K562 (cell line): Measurements from ENCODE around the gene RPLP2. TPM values are rescaled to one million over a fixed set of nuclear protein-coding genes. Genes with fewer than 3 reads are reported as not detected.

Experiments
- BMI1 ChIP-seq: fragments of 150-350 bp; IDR thresholded peaks from 2 replicates; pipeline ENCODE4 v1.6.1; 2014; ENCODE audit warnings: low read length
- E2F8 ChIP-seq: fragments of 450-650 bp; IDR thresholded peaks from 2 replicates; pipeline ENCODE4 v1.7.1; 2018; ENCODE audit warnings: mild to moderate bottlenecking, low read depth; ENCODE audit not compliant: partially characterized antibody
- HNRNPUL1 ChIP-seq: fragments of 200-400 bp; formaldehyde crosslinking; IDR thresholded peaks from 2 replicates; pipeline ENCODE4 v1.6.1; 2017; ENCODE audit warnings: low read length
- MEF2D ChIP-seq: conservative IDR thresholded peaks from 2 replicates; pipeline ENCODE4 v1.6.1; 2016; ENCODE audit warnings: low read depth, missing genetic modification characterization, missing compliant biosample characterization
- NFXL1 ChIP-seq: fragments of 450-650 bp; formaldehyde crosslinking; IDR thresholded peaks from 2 replicates; pipeline ENCODE4 v1.4.0; 2021; ENCODE audit warnings: mild to moderate bottlenecking
- PHB2 ChIP-seq: fragments of 450-650 bp; IDR thresholded peaks from 2 replicates; pipeline ENCODE4 v1.6.1; 2017; ENCODE audit warnings: low read depth
- POLR2AphosphoS2 ChIP-seq: IDR thresholded peaks from 2 replicates; pipeline ENCODE4 v1.6.1; 2012; ENCODE audit warnings: low read length, improper control_type of control experiment
- SIN3A ChIP-seq, 2 experiments: fragments of 150-350 bp in 1 of 2; IDR thresholded peaks; 2 replicates each; pipeline ENCODE4 v1.6.1; 2011 to 2016; ENCODE audit warnings: borderline replicate concordance in 2 of 2, low read depth in 2 of 2, low read length in 2 of 2, mild to moderate bottlenecking in 2 of 2, moderate library complexity in 2 of 2; ENCODE audit not compliant: control insufficient read depth in 1 of 2
- SIX5 ChIP-seq, 2 experiments: IDR thresholded peaks; 2 replicates each; pipeline ENCODE4 v1.6.1; 2011; ENCODE audit warnings: low read length in 2 of 2, borderline replicate concordance in 1 of 2, low read depth in 1 of 2, mild to moderate bottlenecking in 1 of 2, moderate library complexity in 1 of 2; ENCODE audit not compliant: insufficient read depth in 1 of 2
- SP1 ChIP-seq: sonication (generic); formaldehyde crosslinking; IDR thresholded peaks from 2 replicates; pipeline ENCODE4 v1.8.1; 2022; ENCODE audit warnings: mild to moderate bottlenecking, missing genetic modification reagents
- ZNF124 ChIP-seq: sonication (generic); formaldehyde crosslinking; IDR thresholded peaks from 2 replicates; pipeline ENCODE4 v1.8.1; 2022; ENCODE audit warnings: missing genetic modification reagents
- ZNF512 ChIP-seq: IDR thresholded peaks from 2 replicates; pipeline ENCODE4 v1.6.1; 2016; ENCODE audit warnings: missing genetic modification characterization, missing compliant biosample characterization
- polyA plus RNA-seq, 8 experiments: library from polyadenylated mRNA; depleted of rRNA in 4 of 8; stranded (reverse) in 5 of 8; unstranded in 3 of 8; fragments of >200 nt; fragmentation: Nextera tagmentation in 2 of 8; fragmentation: Illumina TruSeq in 1 of 8; extraction: Ambion mirVana in 2 of 8; extraction: Trizol in 1 of 8; gene quantifications; 2 replicates each; pipeline versions ENCODE4 v1.2.1 to v1.2.3, GENCODE V29; 2011 to 2014; ENCODE audit warnings: inconsistent platforms in 1 of 8, missing spikeins in 1 of 8
- total RNA-seq, 7 experiments: library from RNA; depleted of rRNA in 6 of 7; stranded (reverse); fragments of >200 nt in 6 of 7; fragmentation: Illumina TruSeq in 2 of 7; extraction: Trizol in 2 of 7; gene quantifications; 2 replicates each; pipeline versions ENCODE4 v1.2.1 to v1.2.3, GENCODE V29; 2011 to 2021; ENCODE audit warnings: low replicate concordance in 1 of 7
- TF ChIP-seq, protein P1 (sequence below): IDR thresholded peaks from 3 replicates; pipeline ENCODE4 v1.6.1; 2011; ENCODE audit warnings: borderline replicate concordance, mild to moderate bottlenecking, moderate library complexity; ENCODE audit not compliant: insufficient read length; ENCODE audit errors: extremely low read depth
- TF ChIP-seq, protein P2 (sequence below): fragments of 450-650 bp; IDR thresholded peaks from 2 replicates; pipeline ENCODE4 v1.6.1; 2016; ENCODE audit warnings: borderline replicate concordance

RPLP2 gene
- total and polyA plus RNA-seq, 9 of the 15 experiments (the other 6 are each of a cell fraction or from before 2014, with no cell fraction given) = 528 to 3,807 (median 1,633) TPM

- TF ChIP-seq, protein P1, sequence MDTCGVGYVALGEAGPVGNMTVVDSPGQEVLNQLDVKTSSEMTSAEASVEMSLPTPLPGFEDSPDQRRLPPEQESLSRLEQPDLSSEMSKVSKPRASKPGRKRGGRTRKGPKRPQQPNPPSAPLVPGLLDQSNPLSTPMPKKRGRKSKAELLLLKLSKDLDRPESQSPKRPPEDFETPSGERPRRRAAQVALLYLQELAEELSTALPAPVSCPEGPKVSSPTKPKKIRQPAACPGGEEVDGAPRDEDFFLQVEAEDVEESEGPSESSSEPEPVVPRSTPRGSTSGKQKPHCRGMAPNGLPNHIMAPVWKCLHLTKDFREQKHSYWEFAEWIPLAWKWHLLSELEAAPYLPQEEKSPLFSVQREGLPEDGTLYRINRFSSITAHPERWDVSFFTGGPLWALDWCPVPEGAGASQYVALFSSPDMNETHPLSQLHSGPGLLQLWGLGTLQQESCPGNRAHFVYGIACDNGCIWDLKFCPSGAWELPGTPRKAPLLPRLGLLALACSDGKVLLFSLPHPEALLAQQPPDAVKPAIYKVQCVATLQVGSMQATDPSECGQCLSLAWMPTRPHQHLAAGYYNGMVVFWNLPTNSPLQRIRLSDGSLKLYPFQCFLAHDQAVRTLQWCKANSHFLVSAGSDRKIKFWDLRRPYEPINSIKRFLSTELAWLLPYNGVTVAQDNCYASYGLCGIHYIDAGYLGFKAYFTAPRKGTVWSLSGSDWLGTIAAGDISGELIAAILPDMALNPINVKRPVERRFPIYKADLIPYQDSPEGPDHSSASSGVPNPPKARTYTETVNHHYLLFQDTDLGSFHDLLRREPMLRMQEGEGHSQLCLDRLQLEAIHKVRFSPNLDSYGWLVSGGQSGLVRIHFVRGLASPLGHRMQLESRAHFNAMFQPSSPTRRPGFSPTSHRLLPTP = no peak
- TF ChIP-seq NFXL1 (CRISPR knock-in tag) = no peak
- TF ChIP-seq, protein P2, sequence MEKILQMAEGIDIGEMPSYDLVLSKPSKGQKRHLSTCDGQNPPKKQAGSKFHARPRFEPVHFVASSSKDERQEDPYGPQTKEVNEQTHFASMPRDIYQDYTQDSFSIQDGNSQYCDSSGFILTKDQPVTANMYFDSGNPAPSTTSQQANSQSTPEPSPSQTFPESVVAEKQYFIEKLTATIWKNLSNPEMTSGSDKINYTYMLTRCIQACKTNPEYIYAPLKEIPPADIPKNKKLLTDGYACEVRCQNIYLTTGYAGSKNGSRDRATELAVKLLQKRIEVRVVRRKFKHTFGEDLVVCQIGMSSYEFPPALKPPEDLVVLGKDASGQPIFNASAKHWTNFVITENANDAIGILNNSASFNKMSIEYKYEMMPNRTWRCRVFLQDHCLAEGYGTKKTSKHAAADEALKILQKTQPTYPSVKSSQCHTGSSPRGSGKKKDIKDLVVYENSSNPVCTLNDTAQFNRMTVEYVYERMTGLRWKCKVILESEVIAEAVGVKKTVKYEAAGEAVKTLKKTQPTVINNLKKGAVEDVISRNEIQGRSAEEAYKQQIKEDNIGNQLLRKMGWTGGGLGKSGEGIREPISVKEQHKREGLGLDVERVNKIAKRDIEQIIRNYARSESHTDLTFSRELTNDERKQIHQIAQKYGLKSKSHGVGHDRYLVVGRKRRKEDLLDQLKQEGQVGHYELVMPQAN = no peak
- no peak for TF ChIP-seq SIX5 (IDR thresholded peaks at IDR 0.05; ENCODE audit: borderline replicate concordance in 1 of 2, insufficient read depth in 1 of 2, low read depth in 1 of 2, low read length in 2 of 2)
- TF ChIP-seq SIN3A (IDR thresholded peaks at IDR 0.05; ENCODE audit: borderline replicate concordance in 2 of 2, control insufficient read depth in 1 of 2, low read depth in 2 of 2, low read length in 2 of 2) = peak; percentile 49 to 59; a peak in 3 of 4 replicates
- TF ChIP-seq HNRNPUL1 = no peak
- no peak for TF ChIP-seq ZNF124 (CRISPR knock-in tag)
- TF ChIP-seq SP1 (CRISPR knock-in tag) = 0 out of 2 replicates have a peak, but pooled peaks have one; percentile 34
- no peak for TF ChIP-seq ZNF512
- TF ChIP-seq BMI1 = no peak
- no peak for TF ChIP-seq PHB2
- peak; percentile 94 for TF ChIP-seq POLR2AphosphoS2
- no peak for TF ChIP-seq MEF2D (tag)
- no peak for TF ChIP-seq E2F8
Measured at GRCh38 chr11:813456-814096, 3.8 kb downstream of the RPLP2 start (continued).
